Measurements from ENCODE around the gene CSNK1G1. TPM values are rescaled to one million over a fixed set of nuclear protein-coding genes. Genes with fewer than 3 reads are reported as not detected.

Gene CSNK1G1
- total and polyA plus RNA-seq, 12 donors, result 1.9 to 9.4 (median 7.4) TPM

DNA sequence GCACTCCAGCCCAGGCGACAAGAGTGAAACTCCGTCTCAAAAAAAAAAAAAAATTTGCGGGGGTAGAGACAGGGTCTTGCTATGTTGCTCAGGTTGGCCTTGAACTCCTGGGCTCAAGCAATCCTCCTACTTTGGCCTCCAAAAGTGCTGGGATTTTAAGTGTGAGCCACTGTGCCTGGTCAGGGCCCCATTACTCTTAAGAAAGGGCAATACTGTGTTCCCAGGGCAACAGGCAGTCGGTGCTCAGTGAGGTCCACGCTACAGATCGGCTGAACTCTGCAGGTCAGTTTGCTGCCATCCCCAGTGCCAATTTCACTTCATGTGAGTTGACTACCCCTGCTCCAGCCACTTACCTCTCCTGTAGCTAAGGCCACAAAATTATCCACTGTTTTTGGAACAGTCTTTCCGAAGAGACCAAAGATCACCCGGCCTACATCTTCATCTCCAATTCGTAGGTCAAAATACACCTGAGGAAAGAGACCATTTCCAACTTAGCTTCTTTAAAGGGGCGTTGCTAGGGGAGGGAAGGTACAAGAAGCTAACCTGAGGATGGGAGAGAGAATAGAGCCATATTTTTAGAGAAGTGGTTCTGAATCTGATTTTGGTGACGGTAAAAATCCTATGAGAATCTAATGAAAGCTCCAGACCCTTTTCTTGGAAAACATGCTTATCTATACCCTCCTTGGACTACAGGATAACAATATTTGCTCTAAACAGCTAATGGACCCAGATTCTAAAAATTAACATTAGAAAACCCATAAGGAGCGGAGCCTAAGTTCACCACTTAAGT, 194.1 kb downstream of the CSNK1G1 start:
- Histone ChIP-seq H3K4me1 (peaks cover 27 to 66% (median 62%) of the 10 kb centered on the region in 9 donors), H3K27me3 (no peaks in the 10 kb centered on the region), H3K27ac (peak overlapping the region; percentile 76 to 95 (median 90)), H3K36me3 (peaks cover 0 to 50% (median 43%) of the 10 kb centered on the region in 9 donors), H3K9me3 (no peaks in the 10 kb centered on the region), H3K4me3 (peak overlapping the region; percentile 51 to 95 (median 92))
- TF ChIP-seq, protein P1, sequence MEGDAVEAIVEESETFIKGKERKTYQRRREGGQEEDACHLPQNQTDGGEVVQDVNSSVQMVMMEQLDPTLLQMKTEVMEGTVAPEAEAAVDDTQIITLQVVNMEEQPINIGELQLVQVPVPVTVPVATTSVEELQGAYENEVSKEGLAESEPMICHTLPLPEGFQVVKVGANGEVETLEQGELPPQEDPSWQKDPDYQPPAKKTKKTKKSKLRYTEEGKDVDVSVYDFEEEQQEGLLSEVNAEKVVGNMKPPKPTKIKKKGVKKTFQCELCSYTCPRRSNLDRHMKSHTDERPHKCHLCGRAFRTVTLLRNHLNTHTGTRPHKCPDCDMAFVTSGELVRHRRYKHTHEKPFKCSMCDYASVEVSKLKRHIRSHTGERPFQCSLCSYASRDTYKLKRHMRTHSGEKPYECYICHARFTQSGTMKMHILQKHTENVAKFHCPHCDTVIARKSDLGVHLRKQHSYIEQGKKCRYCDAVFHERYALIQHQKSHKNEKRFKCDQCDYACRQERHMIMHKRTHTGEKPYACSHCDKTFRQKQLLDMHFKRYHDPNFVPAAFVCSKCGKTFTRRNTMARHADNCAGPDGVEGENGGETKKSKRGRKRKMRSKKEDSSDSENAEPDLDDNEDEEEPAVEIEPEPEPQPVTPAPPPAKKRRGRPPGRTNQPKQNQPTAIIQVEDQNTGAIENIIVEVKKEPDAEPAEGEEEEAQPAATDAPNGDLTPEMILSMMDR (IDR thresholded peaks at IDR 0.05), result no peak
- WGBS, 2 donors, result 42 to 53% methylated on average over 12 of the region's 12 CpGs
- DNase-seq, result no peak
- intact Hi-C loops (cut with DNase I), result loop anchor here in 3 of 10 donors (2.0 to 10.0 kb wide), 3 partner anchors 69 to 223 kb away; partner anchors contain the start of genes CIAO2A (in 1 of the 3), CSNK1G1 (in 1 of the 3), PCLAF (in 1 of the 3) and TRIP4 (in 1 of the 3)
- no peak for ATAC-seq

DNA sequence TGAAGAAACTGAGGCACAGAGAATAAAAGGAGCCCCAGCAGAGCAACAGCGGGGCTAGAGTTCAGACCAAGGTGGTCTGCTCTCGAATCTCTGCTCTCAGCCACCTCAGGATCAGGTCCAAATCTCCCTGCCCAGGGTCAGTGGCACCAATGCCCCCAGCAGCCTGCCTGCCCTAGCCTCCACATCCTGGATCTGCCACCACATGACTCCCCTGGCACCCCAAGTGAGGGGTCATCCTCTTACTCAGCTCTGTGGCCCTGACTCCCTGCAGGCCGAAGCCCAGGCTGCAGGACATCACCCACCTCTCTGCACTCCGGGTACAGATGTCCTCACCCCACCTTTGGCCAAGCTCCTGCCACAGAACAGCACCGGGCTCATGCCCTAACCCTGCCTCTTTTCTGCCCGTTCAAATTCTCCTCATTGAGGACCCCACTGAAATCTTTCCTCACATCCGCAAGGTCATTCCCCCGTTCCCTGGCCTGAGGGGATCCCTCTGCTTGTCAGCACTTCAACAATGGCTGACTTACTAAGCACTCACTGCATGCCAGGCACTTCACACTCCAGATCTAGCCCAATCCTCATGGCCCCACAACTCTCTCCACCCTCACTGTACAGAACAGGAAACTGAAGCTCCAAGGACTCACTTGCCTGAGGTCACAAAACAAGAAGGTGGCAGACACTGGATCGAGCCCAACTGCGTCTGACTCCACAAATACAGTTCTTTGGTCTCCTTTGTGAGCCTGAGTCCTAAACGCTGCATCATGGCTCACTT, 197.4 kb downstream of the CSNK1G1 start:
- Histone ChIP-seq H3K36me3 (peaks cover 0 to 81% (median 60%) of the 10 kb centered on the region in 9 donors), H3K9me3 (no peaks in the 10 kb centered on the region), H3K27ac (peak overlapping the region in 9 of 10 donors; percentile 28 to 86 (median 67)), H3K4me3 (no peak overlapping the region), H3K4me1 (peaks cover 32 to 78% (median 60%) of the 10 kb centered on the region in 9 donors), H3K27me3 (no peaks in the 10 kb centered on the region)
- intact Hi-C loops (cut with DNase I), result loop anchor here in 3 of 10 donors (5.0 to 10.0 kb wide), 2 partner anchors 64 to 66 kb away; partner anchors contain the start of genes CIAO2A (in 3 of the 3) and SNX1 (in 2 of the 3)
- peak in 1 of 2 donors; percentile 36 for DNase-seq
- ATAC-seq, result peak in 2 of 8 donors; percentile 4 to 6
- 55 to 66% methylated on average over 11 of the region's 11 CpGs for WGBS, 2 donors
- TF ChIP-seq, protein P1 (IDR thresholded peaks at IDR 0.05), result no peak

DNA sequence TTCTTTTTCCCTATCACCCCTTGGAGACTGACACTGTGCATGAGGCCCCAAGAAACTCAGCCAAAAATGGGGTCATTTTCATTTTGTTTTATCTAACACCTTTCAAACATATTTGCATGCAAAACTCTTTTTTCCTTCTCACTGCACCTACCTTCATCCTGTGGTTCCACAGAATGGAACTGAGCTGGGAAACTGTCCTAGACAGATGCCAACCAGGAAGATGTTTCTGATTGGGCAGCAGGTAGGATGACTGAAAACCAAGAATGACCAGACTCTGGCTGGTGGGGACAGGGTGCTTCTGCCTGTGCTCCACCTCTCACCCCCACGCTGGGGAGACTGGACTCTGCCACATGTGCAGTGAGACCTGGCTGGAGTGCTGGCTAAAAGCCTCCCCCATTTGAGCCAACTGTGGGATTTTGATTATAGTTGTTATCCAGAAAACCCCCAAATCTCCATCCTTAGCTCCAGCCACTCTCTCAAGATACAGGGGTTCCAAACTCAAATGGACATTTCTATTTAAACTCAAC, 198.3 kb downstream of the CSNK1G1 start:
- Histone ChIP-seq H3K4me3 (no peak overlapping the region), H3K27ac (peak overlapping the region in 6 of 10 donors; percentile 17 to 71 (median 56)), H3K9me3 (no peaks in the 10 kb centered on the region), H3K36me3 (peaks cover 0 to 81% (median 60%) of the 10 kb centered on the region in 9 donors), H3K27me3 (peaks cover 0 to 7% (median 0%) of the 10 kb centered on the region in 7 donors), H3K4me1 (peaks cover 40 to 84% (median 66%) of the 10 kb centered on the region in 9 donors)
- intact Hi-C loops (cut with DNase I), result loop anchor here in 3 of 10 donors (5.0 to 10.0 kb wide), 2 partner anchors 63 to 65 kb away; partner anchors contain the start of genes CIAO2A (in 3 of the 3) and SNX1 (in 2 of the 3)
- WGBS, 2 donors, result 94 to 96% methylated on average over 1 of the region's 1 CpG
- ATAC-seq, result no peak
- TF ChIP-seq, protein P1 (IDR thresholded peaks at IDR 0.05), result no peak
- DNase-seq, result no peak

Measured in heart right ventricle (tissue), 16 donors.